ENCODE measurements around the gene MTCL3.
A peak's percentile ranks its signal among the peaks of the same experiment; 100 is the strongest.

The MTCL3 gene

DNA sequence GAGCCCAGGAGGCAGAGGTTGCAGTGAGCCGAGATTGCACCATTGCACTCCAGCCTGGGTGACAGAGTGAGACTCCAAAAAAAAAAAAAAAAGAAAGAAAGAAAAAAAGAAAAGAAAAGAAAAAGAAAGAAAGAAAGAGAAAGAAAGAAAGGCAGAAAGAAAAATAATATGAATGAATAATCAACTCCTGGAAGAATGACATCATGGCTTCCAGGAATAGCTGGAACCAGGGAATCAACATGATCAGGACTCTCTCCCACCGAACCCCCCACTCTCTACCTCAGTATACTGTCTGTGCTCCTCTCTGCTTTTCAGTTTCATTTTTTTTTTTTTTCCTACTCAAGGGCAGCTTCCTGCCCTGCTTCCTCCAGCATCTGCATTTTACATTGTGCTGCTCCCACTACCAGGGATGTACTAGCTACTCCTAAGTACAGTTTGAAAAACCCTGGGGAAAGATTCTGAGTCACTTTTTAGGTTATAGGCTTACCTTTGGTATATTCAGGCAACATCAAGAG is 19.7 kb upstream of the MTCL3 start:
- ChIA-PET CTCF (interaction anchor here (0.7 to 4.2 kb wide), 15 partner anchors 9 to 1734 kb away, joined by 3 to 38 read pairs (median 5); partner anchors contain the start of genes KIAA0408, MTCL3 and RNF146), POLR2A (interaction anchor here (2.1 kb wide), 1 partner anchor 22 kb away, joined by 5 read pairs; no protein-coding TSS in a partner anchor)
- Mint-ChIP-seq H3K36me3 (no peaks in the 10 kb centered on the region), H3K4me3 (no peak overlapping the region), H3K27ac (0 out of 2 replicates have a peak overlapping the region, but pooled peaks have one; percentile 47), H3K9me3 (no peaks in the 10 kb centered on the region), H3K27me3 (ENCODE audit: low read depth) (no peaks in the 10 kb centered on the region), H3K4me1 (peaks cover 7% of the 10 kb centered on the region)
- DNase-seq (ENCODE audit: low spot score), result no peak
- ATAC-seq, result peak; percentile 56
- TF ChIP-seq KAT7 (CRISPR knock-in tag; IDR thresholded peaks at IDR 0.05; ENCODE audit: borderline replicate concordance), result no peak
- TF ChIP-seq, protein P1, sequence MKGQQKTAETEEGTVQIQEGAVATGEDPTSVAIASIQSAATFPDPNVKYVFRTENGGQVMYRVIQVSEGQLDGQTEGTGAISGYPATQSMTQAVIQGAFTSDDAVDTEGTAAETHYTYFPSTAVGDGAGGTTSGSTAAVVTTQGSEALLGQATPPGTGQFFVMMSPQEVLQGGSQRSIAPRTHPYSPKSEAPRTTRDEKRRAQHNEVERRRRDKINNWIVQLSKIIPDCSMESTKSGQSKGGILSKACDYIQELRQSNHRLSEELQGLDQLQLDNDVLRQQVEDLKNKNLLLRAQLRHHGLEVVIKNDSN (CRISPR knock-in tag; IDR thresholded peaks at IDR 0.05), result no peak
- TF ChIP-seq, protein P2, sequence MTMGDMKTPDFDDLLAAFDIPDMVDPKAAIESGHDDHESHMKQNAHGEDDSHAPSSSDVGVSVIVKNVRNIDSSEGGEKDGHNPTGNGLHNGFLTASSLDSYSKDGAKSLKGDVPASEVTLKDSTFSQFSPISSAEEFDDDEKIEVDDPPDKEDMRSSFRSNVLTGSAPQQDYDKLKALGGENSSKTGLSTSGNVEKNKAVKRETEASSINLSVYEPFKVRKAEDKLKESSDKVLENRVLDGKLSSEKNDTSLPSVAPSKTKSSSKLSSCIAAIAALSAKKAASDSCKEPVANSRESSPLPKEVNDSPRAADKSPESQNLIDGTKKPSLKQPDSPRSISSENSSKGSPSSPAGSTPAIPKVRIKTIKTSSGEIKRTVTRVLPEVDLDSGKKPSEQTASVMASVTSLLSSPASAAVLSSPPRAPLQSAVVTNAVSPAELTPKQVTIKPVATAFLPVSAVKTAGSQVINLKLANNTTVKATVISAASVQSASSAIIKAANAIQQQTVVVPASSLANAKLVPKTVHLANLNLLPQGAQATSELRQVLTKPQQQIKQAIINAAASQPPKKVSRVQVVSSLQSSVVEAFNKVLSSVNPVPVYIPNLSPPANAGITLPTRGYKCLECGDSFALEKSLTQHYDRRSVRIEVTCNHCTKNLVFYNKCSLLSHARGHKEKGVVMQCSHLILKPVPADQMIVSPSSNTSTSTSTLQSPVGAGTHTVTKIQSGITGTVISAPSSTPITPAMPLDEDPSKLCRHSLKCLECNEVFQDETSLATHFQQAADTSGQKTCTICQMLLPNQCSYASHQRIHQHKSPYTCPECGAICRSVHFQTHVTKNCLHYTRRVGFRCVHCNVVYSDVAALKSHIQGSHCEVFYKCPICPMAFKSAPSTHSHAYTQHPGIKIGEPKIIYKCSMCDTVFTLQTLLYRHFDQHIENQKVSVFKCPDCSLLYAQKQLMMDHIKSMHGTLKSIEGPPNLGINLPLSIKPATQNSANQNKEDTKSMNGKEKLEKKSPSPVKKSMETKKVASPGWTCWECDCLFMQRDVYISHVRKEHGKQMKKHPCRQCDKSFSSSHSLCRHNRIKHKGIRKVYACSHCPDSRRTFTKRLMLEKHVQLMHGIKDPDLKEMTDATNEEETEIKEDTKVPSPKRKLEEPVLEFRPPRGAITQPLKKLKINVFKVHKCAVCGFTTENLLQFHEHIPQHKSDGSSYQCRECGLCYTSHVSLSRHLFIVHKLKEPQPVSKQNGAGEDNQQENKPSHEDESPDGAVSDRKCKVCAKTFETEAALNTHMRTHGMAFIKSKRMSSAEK (CRISPR knock-in tag; IDR thresholded peaks at IDR 0.05; ENCODE audit: borderline replicate concordance), result no peak
- TF ChIP-seq SMAD4 (CRISPR knock-in tag; IDR thresholded peaks at IDR 0.05), result no peak

DNA sequence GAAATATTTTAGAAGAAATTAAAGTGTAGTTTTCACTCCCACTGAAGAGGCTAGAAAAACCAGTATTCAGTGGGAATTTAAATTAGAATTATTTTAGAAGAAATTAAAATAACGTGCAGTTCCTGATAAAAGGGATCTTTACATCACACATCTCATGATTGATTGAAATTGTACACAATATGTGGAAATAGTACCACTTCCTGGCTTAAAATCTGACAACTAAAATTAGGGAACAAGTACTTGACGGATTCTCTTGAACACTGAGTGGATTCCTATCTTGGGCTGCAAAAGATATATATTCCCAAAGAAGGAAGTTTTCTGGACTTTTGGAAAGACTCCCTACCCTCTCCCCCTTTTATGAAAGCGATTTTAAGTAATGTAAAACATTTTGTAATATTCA is 14.6 kb upstream of the MTCL3 start:
- DNase-seq (ENCODE audit: low spot score), result no peak
- no peak overlapping the region for H3K4me3 Mint-ChIP-seq
- H3K27ac Mint-ChIP-seq, result no peak overlapping the region
- no peaks in the 10 kb centered on the region for H3K27me3 Mint-ChIP-seq (ENCODE audit: low read depth)
- CTCF ChIA-PET, result interaction anchor here (0.8 kb wide), 1 partner anchor 267 kb away, joined by 3 read pairs; the partner anchor contains the start of gene RNF146
- POLR2A ChIA-PET, result no interaction called here
- no peaks in the 10 kb centered on the region for H3K36me3 Mint-ChIP-seq
- H3K4me1 Mint-ChIP-seq, result peaks cover under 1% of the 10 kb centered on the region
- no peaks in the 10 kb centered on the region for H3K9me3 Mint-ChIP-seq
- ATAC-seq, result no peak
- TF ChIP-seq, protein P3, sequence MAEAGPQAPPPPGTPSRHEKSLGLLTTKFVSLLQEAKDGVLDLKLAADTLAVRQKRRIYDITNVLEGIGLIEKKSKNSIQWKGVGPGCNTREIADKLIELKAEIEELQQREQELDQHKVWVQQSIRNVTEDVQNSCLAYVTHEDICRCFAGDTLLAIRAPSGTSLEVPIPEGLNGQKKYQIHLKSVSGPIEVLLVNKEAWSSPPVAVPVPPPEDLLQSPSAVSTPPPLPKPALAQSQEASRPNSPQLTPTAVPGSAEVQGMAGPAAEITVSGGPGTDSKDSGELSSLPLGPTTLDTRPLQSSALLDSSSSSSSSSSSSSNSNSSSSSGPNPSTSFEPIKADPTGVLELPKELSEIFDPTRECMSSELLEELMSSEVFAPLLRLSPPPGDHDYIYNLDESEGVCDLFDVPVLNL (CRISPR knock-in tag; IDR thresholded peaks at IDR 0.05; ENCODE audit: borderline replicate concordance, low read depth), result no peak
- no peak for TF ChIP-seq TEAD1 (CRISPR knock-in tag; IDR thresholded peaks at IDR 0.05)
- TF ChIP-seq ZNF317 (CRISPR knock-in tag; IDR thresholded peaks at IDR 0.05; ENCODE audit: borderline replicate concordance, low read depth), result no peak
- no peak for TF ChIP-seq ESRRA (CRISPR knock-in tag; IDR thresholded peaks at IDR 0.05; ENCODE audit: borderline replicate concordance)
- TF ChIP-seq ZNF416 (CRISPR knock-in tag; IDR thresholded peaks at IDR 0.05), result no peak
- TF ChIP-seq, protein P4, sequence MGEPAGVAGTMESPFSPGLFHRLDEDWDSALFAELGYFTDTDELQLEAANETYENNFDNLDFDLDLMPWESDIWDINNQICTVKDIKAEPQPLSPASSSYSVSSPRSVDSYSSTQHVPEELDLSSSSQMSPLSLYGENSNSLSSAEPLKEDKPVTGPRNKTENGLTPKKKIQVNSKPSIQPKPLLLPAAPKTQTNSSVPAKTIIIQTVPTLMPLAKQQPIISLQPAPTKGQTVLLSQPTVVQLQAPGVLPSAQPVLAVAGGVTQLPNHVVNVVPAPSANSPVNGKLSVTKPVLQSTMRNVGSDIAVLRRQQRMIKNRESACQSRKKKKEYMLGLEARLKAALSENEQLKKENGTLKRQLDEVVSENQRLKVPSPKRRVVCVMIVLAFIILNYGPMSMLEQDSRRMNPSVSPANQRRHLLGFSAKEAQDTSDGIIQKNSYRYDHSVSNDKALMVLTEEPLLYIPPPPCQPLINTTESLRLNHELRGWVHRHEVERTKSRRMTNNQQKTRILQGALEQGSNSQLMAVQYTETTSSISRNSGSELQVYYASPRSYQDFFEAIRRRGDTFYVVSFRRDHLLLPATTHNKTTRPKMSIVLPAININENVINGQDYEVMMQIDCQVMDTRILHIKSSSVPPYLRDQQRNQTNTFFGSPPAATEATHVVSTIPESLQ (CRISPR knock-in tag; IDR thresholded peaks at IDR 0.05), result no peak
- TF ChIP-seq ZNF232 (CRISPR knock-in tag; IDR thresholded peaks at IDR 0.05), result no peak
- no peak for TF ChIP-seq CREB1 (CRISPR knock-in tag; IDR thresholded peaks at IDR 0.05)
- no peak for TF ChIP-seq SP1 (CRISPR knock-in tag; conservative IDR thresholded peaks at IDR 0.05)
- TF ChIP-seq, protein P5, sequence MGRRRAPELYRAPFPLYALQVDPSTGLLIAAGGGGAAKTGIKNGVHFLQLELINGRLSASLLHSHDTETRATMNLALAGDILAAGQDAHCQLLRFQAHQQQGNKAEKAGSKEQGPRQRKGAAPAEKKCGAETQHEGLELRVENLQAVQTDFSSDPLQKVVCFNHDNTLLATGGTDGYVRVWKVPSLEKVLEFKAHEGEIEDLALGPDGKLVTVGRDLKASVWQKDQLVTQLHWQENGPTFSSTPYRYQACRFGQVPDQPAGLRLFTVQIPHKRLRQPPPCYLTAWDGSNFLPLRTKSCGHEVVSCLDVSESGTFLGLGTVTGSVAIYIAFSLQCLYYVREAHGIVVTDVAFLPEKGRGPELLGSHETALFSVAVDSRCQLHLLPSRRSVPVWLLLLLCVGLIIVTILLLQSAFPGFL (CRISPR knock-in tag; IDR thresholded peaks at IDR 0.05; ENCODE audit: borderline replicate concordance), result no peak
- TF ChIP-seq, protein P6, sequence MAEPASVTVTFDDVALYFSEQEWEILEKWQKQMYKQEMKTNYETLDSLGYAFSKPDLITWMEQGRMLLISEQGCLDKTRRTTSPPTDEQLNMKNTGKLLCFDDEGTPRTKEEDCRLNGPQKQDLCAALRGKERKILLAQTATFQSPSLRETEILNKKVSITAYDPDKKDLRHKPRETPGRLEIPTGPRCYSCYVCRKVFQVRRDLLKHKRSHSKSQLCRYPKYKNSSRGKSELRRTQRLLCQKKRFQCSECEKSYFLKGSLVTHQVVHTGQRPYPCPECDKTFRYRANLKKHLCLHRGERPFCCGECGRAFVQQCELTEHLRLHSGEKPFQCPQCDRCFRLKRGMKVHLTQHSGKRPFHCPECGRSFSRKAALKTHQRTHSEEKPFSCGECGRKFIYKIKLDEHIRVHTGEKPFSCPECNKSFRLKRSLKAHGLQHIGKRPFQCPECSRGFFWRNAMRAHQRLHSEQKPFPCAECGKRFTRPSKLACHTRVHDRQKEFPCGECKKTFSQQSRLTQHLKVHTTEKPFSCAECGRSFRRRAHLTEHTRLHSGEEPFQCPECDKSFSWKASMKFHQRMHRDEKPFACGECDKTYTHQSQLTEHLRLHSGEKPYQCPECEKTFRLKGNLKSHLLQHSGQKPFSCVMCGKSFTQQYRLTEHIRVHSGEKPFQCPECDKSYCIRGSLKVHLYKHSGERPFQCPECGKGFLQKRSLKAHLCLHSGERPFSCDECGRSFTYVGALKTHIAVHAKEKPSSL (CRISPR knock-in tag; conservative IDR thresholded peaks at IDR 0.05), result no peak
- TF ChIP-seq ELF4 (CRISPR knock-in tag; IDR thresholded peaks at IDR 0.05; ENCODE audit: low read depth), result no peak
- TF ChIP-seq ZNF219 (CRISPR knock-in tag; IDR thresholded peaks at IDR 0.05; ENCODE audit: borderline replicate concordance), result no peak
- TF ChIP-seq, protein P7, sequence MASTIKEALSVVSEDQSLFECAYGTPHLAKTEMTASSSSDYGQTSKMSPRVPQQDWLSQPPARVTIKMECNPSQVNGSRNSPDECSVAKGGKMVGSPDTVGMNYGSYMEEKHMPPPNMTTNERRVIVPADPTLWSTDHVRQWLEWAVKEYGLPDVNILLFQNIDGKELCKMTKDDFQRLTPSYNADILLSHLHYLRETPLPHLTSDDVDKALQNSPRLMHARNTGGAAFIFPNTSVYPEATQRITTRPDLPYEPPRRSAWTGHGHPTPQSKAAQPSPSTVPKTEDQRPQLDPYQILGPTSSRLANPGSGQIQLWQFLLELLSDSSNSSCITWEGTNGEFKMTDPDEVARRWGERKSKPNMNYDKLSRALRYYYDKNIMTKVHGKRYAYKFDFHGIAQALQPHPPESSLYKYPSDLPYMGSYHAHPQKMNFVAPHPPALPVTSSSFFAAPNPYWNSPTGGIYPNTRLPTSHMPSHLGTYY (CRISPR knock-in tag; IDR thresholded peaks at IDR 0.05), result no peak
- TF ChIP-seq ZNF263 (CRISPR knock-in tag; IDR thresholded peaks at IDR 0.05; ENCODE audit: low read depth), result no peak
